Heart left ventricle (tissue), 16 donors: ENCODE results near the gene OLA1. TPM values are rescaled to one million over a fixed set of nuclear protein-coding genes. Genes with fewer than 3 reads are reported as not detected.

Experiments used
- ATAC-seq, 4 donors: fragments of 200-7000 bp; cut with Tn5 transposase; one replicate each; pipeline ENCODE4 v1.9.1; 2020 to 2022; ENCODE audit warnings: moderate library complexity in 4 of 4, mild to moderate bottlenecking in 3 of 4, moderate number of reproducible peaks in 1 of 4
- DNase-seq, 5 donors: peaks; one replicate each; pipeline ENCODE4 v3.0.0-alpha.2; 2020
- H3K27ac ChIP-seq, 12 donors: fragments of 200-600 bp; sonication (generic) in 4 of 12; one replicate each; pipeline versions ENCODE4 v1.5.0 to v1.8.0; 2016 to 2022; ENCODE audit warnings: mild to moderate bottlenecking in 2 of 12
- H3K27me3 ChIP-seq, 9 donors: fragments of 200-600 bp; sonication (generic) in 2 of 9; one replicate each; pipeline versions ENCODE4 v1.5.1 to v1.8.0; 2016 to 2022; ENCODE audit warnings: mild to moderate bottlenecking in 3 of 9
- H3K36me3 ChIP-seq, 9 donors: fragments of 200-600 bp; sonication (generic) in 2 of 9; one replicate each; pipeline versions ENCODE4 v1.5.0 to v1.8.0; 2018 to 2022; ENCODE audit warnings: mild to moderate bottlenecking in 2 of 9
- H3K4me1 ChIP-seq, 12 donors: fragments of 200-600 bp; sonication (generic) in 4 of 12; one replicate each; pipeline versions ENCODE4 v1.5.0 to v1.8.0; 2016 to 2022; ENCODE audit warnings: mild to moderate bottlenecking in 3 of 12
- H3K4me3 ChIP-seq, 12 donors: fragments of 200-600 bp; sonication (generic) in 4 of 12; one replicate each; pipeline versions ENCODE4 v1.5.0 to v1.8.0; 2017 to 2022; ENCODE audit warnings: mild to moderate bottlenecking in 9 of 12, moderate library complexity in 4 of 12
- H3K9me3 ChIP-seq, 12 donors: fragments of 200-600 bp; sonication (generic) in 4 of 12; one replicate each; pipeline versions ENCODE4 v1.5.0 to v1.8.0; 2016 to 2022; ENCODE audit warnings: mild to moderate bottlenecking in 1 of 12
- CTCF ChIP-seq, 12 donors: fragments of 200-600 bp; sonication (generic) in 4 of 12; IDR thresholded peaks; one replicate each; pipeline versions ENCODE4 v1.5.0 to v1.8.0; 2018 to 2022; ENCODE audit warnings: antibody characterized with exemption in 12 of 12, mild to moderate bottlenecking in 5 of 12
- POLR2A ChIP-seq, 2 donors: fragments of 450-650 bp; IDR thresholded peaks; one replicate each; pipeline ENCODE4 v1.6.1; 2017; ENCODE audit warnings: antibody characterized with exemption in 2 of 2, mild to moderate bottlenecking in 2 of 2, moderate library complexity in 2 of 2
- WGBS, 4 donors: extraction: QIAGEN DNeasy Blood & Tissue Kit in 2 of 4; methylation state at CpG; one replicate each; pipeline versions ENCODE4 v1.1.5 to v1.1.7; 2013 to 2018; 5-methylcytosine and 5-hydroxymethylcytosine counted together
- intact Hi-C, 10 donors: fragments of 100-400 bp; cut with DNase I; formaldehyde crosslinking; loops; one replicate each; pipeline versions ENCODE4 v1.11.1 to v1.14.2; 2022
- polyA plus RNA-seq, 2 donors: library from polyadenylated mRNA; stranded (reverse); fragments of 200-250 nt; gene quantifications; one replicate each; pipeline ENCODE4 v1.2.3, GENCODE V29; 2013
- total RNA-seq, 9 donors: library from RNA; depleted of rRNA in 2 of 9; stranded (reverse); fragments of >200 nt in 2 of 9; fragmentation: NEBNext Ultra II Directional in 3 of 9; extraction: Animal tissue kit (Norgen Biotek cat#: 25700) in 3 of 9; gene quantifications; one replicate each; pipeline versions ENCODE4 v1.1.0 to v1.2.4, GENCODE V29; 2016 to 2023
- donor health status: ischemic (EF 13 %, LVEDD 7.1; RV severe dilation, severe dysfunction).
- donor health status: healthy with polysubstance abuse.
- donor health status: DM: no; HTN: yes; CAD: no.
- donor health status: DM: no; HTN: no; CAD: no.
- donor health status: ischemic (EF 25% LVEDD 6.9; RV normal size, moderate dysfunction).
- donor health status: ischemic (EF 25% LVEDD 5.7; RV mildly dilated, moderate dysfunction).
- donor health status: healthy.
- donor health status: DM: yes; HTN: yes; CAD: no.
- donor health status: ischemic (EF 35%, LVEDD 5.7; RV mildly dilated, moderate dysfunction).
- donor health status: nonischemic (EF 11% LVEDD 7.7; RV severe dilation, severe dysfunction).
- donor health status: DM: yes; HTN: yes; CAD: no.
- donor health status: PGD.
- donor health status: ischemic (EF 29% LVEDD 5.4; RV normal size, mild dysfunction).
- donor health status: nonischemic (EF 23%, LVEDD 6.1; RV moderate dilation, normal function).

The OLA1 gene
- total and polyA plus RNA-seq, 11 donors: 41.5 to 91.7 (median 72.5) TPM

GRCh38 chr2:174121612-174122011 lies 126.7 kb downstream of the OLA1 start:
- TF ChIP-seq CTCF (IDR thresholded peaks at IDR 0.05) (no peak), POLR2A (IDR thresholded peaks at IDR 0.05) (no peak)
- intact Hi-C loops: no loop called here

GRCh38 chr2:174121175-174121574 lies 127.2 kb downstream of the OLA1 start:
- DNase-seq (no peak), ATAC-seq (no peak)
- H3K27ac ChIP-seq: no peak overlapping the region
- no peaks in the 10 kb centered on the region for H3K9me3 ChIP-seq
- TF ChIP-seq POLR2A (IDR thresholded peaks at IDR 0.05) (no peak), CTCF (IDR thresholded peaks at IDR 0.05) (no peak)
- no peak overlapping the region for H3K4me3 ChIP-seq
- intact Hi-C loops: no loop called here
- 92 to 95% (median 93%) methylated on average over 2 of the region's 2 CpGs for WGBS, 4 donors
- H3K4me1 ChIP-seq: no peaks in the 10 kb centered on the region
- peaks cover 0 to 11% (median 0%) of the 10 kb centered on the region in 9 donors for H3K36me3 ChIP-seq
- H3K27me3 ChIP-seq: no peaks in the 10 kb centered on the region

More at GRCh38 chr2:174121612-174122011, 126.7 kb downstream of the OLA1 start:
- Histone ChIP-seq H3K4me1 (no peaks in the 10 kb centered on the region), H3K9me3 (no peaks in the 10 kb centered on the region), H3K27ac (no peak overlapping the region), H3K4me3 (no peak overlapping the region), H3K27me3 (no peaks in the 10 kb centered on the region), H3K36me3 (peaks cover 0 to 11% (median 0%) of the 10 kb centered on the region in 9 donors)
- ATAC-seq: no peak
- 93 to 98% (median 97%) methylated on average over 2 of the region's 2 CpGs for WGBS, 4 donors
- DNase-seq: no peak

GRCh38 chr2:174120346-174120745 lies 128.0 kb downstream of the OLA1 start:
- WGBS, 4 donors: 92 to 98% (median 96%) methylated on average over 2 of the region's 2 CpGs

More at GRCh38 chr2:174120346-174120745, 128.0 kb downstream of the OLA1 start:
- Histone ChIP-seq H3K4me3 (no peak overlapping the region), H3K27me3 (no peaks in the 10 kb centered on the region), H3K4me1 (no peaks in the 10 kb centered on the region), H3K9me3 (no peaks in the 10 kb centered on the region), H3K27ac (no peak overlapping the region), H3K36me3 (peaks cover 0 to 11% (median 0%) of the 10 kb centered on the region in 9 donors)
- ATAC-seq (no peak), DNase-seq (no peak)
- intact Hi-C loops: no loop called here
- TF ChIP-seq POLR2A (IDR thresholded peaks at IDR 0.05): no peak
- no peak for TF ChIP-seq CTCF (IDR thresholded peaks at IDR 0.05)
